ENCODE measurements around the gene DLG2.

The DLG2 gene

GRCh38 chr11:83998921-83999320 lies 1628.2 kb downstream of the DLG2 start:
- no peak for TF ChIP-seq TAF1 (IDR thresholded peaks at IDR 0.05; ENCODE audit: borderline replicate concordance, insufficient read depth, low read length)
- TF ChIP-seq SIN3A (IDR thresholded peaks at IDR 0.05; ENCODE audit: borderline replicate concordance, insufficient read depth, low read length): no peak
- TF ChIP-seq REST (IDR thresholded peaks at IDR 0.05; ENCODE audit: insufficient read depth in 1 of 2, low read depth in 2 of 2, low read length in 2 of 2): no peak
- TF ChIP-seq POLR2AphosphoS5 (IDR thresholded peaks at IDR 0.05; ENCODE audit: low read depth, low read length): no peak
- TF ChIP-seq FOXP2 (optimal IDR thresholded peaks at IDR 0.05; ENCODE audit: borderline replicate concordance, extremely low read depth, extremely low read length, insufficient read depth): no peak

DNA sequence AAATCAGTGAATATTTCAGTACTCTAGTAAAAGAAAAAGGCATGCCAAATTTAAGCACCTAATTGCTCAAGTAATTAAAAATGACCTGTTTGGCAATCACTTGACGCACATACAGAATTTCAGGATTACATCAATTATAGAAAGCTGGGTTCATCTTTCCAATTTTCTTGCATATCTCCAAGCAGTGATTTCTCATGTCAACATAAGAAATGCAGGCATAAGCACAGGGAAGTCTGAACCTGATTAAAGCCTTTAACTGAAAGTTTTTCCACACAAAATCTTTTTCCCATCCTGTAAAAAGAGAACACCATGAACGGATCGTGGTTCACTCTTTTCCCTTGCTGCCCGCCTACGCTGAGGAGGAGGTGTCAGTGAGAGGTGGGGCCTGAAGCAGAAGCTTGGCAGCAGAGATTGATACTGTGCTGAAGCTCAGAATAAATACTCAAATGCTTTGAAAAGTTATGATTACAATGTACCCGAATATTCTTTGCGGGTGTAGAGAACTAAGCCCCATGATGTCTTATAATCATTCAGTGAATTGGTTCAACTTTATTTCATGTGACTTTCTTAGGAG lies 1636.9 kb downstream of the DLG2 start:
- no peak for TF ChIP-seq TAF1 (IDR thresholded peaks at IDR 0.05; ENCODE audit: borderline replicate concordance, insufficient read depth, low read length)
- TF ChIP-seq POLR2AphosphoS5 (IDR thresholded peaks at IDR 0.05; ENCODE audit: low read depth, low read length): no peak
- no peak for TF ChIP-seq SIN3A (IDR thresholded peaks at IDR 0.05; ENCODE audit: borderline replicate concordance, insufficient read depth, low read length)
- TF ChIP-seq REST (IDR thresholded peaks at IDR 0.05; ENCODE audit: insufficient read depth in 1 of 2, low read depth in 2 of 2, low read length in 2 of 2): no peak
- TF ChIP-seq FOXP2 (optimal IDR thresholded peaks at IDR 0.05; ENCODE audit: borderline replicate concordance, extremely low read depth, extremely low read length, insufficient read depth): no peak

DNA sequence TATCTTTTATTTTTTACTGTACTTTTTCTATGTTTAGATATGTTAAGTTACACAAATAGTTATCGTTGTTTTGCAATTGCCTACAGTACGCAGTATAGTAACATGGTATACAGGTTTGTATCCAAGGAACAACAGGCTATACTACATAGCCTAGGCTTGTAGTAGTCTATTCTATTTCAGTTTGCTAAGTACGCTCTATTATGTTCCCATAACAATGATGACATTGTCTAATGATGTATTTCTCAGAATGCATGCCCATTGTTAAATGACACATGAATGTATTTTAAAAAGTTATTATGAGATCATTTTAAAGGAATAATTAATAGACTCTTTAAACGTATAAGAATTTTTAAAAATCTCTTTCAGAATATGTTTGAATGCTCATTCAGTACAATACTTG lies 1644.3 kb downstream of the DLG2 start:
- TF ChIP-seq POLR2AphosphoS5 (IDR thresholded peaks at IDR 0.05; ENCODE audit: low read depth, low read length): no peak
- TF ChIP-seq REST (IDR thresholded peaks at IDR 0.05; ENCODE audit: insufficient read depth in 1 of 2, low read depth in 2 of 2, low read length in 2 of 2): no peak
- TF ChIP-seq FOXP2 (optimal IDR thresholded peaks at IDR 0.05; ENCODE audit: borderline replicate concordance, extremely low read depth, extremely low read length, insufficient read depth): no peak
- TF ChIP-seq SIN3A (IDR thresholded peaks at IDR 0.05; ENCODE audit: borderline replicate concordance, insufficient read depth, low read length): no peak
- TF ChIP-seq TAF1 (IDR thresholded peaks at IDR 0.05; ENCODE audit: borderline replicate concordance, insufficient read depth, low read length): no peak

DNA sequence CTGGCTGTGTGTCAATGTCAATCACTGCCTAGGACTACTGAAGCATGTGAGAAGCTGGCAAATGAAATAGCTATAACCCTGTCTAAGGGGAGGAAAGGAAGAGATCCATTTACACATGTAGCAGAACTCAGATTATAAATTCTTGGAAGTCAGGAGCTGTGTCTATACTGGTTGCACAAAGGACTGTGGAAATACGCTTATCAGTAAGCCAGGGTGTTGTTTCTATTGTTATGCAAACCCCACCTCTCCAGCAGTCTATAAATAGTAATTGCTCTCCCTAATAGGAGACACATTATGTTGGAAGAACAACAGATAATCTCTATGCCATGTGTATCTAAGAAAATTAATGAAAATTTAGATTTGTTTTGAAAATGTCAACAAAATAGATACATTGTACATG lies 1647.6 kb downstream of the DLG2 start:
- no peak for TF ChIP-seq SIN3A (IDR thresholded peaks at IDR 0.05; ENCODE audit: borderline replicate concordance, insufficient read depth, low read length)
- TF ChIP-seq TAF1 (IDR thresholded peaks at IDR 0.05; ENCODE audit: borderline replicate concordance, insufficient read depth, low read length): no peak
- TF ChIP-seq REST (IDR thresholded peaks at IDR 0.05; ENCODE audit: insufficient read depth in 1 of 2, low read depth in 2 of 2, low read length in 2 of 2): no peak
- TF ChIP-seq POLR2AphosphoS5 (IDR thresholded peaks at IDR 0.05; ENCODE audit: low read depth, low read length): no peak
- TF ChIP-seq FOXP2 (optimal IDR thresholded peaks at IDR 0.05; ENCODE audit: borderline replicate concordance, extremely low read depth, extremely low read length, insufficient read depth): no peak

- TF ChIP-seq TAF1 (IDR thresholded peaks at IDR 0.05; ENCODE audit: borderline replicate concordance, insufficient read depth, low read length) (no peak), FOXP2 (optimal IDR thresholded peaks at IDR 0.05; ENCODE audit: borderline replicate concordance, extremely low read depth, extremely low read length, insufficient read depth) (no peak), REST (IDR thresholded peaks at IDR 0.05; ENCODE audit: insufficient read depth in 1 of 2, low read depth in 2 of 2, low read length in 2 of 2) (no peak), SIN3A (IDR thresholded peaks at IDR 0.05; ENCODE audit: borderline replicate concordance, insufficient read depth, low read length) (no peak), POLR2AphosphoS5 (IDR thresholded peaks at IDR 0.05; ENCODE audit: low read depth, low read length) (no peak)
These were observed 1648.2 kb downstream of the DLG2 start for GRCh38 chr11:83978942-83979341.
